ENCODE data around the gene MELTF. TPM values are rescaled to one million over a fixed set of nuclear protein-coding genes. Genes with fewer than 3 reads are reported as not detected.

The MELTF gene
- total RNA-seq, 1 donor = 5.6 TPM

DNA sequence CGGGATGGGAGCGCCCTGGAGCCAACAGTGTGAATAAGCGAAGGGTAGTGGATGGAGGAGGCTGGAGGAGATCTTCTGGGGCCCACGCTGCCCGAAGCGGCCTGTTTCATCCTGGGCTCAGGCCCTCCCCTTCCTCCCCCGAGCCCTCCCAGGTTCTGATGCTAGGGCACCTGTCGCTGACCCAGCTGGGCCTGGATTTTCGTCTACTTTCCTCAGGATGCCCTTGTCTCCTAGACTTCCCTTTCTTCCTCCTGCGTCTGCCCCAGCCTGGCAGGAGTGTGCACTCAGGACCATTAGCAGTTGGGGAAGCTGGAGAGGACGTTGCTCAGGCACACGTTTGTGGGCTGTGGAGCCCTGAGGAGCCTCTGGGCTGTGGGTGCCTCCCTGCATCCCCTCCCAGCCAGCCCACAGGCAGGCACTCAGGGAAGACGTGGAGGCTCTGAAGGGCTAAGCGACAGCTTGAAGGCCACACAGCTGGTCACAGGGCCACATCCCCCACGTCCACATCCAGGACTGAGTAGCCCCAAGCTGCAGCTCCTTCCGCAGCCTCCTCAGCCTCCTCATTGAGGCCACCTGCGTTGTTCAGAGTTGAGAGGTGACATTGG, 37.1 kb downstream of the MELTF start:
- TF ChIP-seq, protein P1, sequence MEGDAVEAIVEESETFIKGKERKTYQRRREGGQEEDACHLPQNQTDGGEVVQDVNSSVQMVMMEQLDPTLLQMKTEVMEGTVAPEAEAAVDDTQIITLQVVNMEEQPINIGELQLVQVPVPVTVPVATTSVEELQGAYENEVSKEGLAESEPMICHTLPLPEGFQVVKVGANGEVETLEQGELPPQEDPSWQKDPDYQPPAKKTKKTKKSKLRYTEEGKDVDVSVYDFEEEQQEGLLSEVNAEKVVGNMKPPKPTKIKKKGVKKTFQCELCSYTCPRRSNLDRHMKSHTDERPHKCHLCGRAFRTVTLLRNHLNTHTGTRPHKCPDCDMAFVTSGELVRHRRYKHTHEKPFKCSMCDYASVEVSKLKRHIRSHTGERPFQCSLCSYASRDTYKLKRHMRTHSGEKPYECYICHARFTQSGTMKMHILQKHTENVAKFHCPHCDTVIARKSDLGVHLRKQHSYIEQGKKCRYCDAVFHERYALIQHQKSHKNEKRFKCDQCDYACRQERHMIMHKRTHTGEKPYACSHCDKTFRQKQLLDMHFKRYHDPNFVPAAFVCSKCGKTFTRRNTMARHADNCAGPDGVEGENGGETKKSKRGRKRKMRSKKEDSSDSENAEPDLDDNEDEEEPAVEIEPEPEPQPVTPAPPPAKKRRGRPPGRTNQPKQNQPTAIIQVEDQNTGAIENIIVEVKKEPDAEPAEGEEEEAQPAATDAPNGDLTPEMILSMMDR (IDR thresholded peaks at IDR 0.05; ENCODE audit: insufficient read depth, low read length) = no peak
- H3K4me3 ChIP-seq (ENCODE audit: low read depth, low read length) = no peak overlapping the region
- no peak for DNase-seq (ENCODE audit: low read depth)

- no peak for DNase-seq (ENCODE audit: low read depth)
- no peak overlapping the region for H3K4me3 ChIP-seq (ENCODE audit: low read depth, low read length)
- TF ChIP-seq, protein P1 (IDR thresholded peaks at IDR 0.05; ENCODE audit: insufficient read depth, low read length) = no peak
These were observed 37.8 kb downstream of the MELTF start for GRCh38 chr3:196991581-196992460.

DNA sequence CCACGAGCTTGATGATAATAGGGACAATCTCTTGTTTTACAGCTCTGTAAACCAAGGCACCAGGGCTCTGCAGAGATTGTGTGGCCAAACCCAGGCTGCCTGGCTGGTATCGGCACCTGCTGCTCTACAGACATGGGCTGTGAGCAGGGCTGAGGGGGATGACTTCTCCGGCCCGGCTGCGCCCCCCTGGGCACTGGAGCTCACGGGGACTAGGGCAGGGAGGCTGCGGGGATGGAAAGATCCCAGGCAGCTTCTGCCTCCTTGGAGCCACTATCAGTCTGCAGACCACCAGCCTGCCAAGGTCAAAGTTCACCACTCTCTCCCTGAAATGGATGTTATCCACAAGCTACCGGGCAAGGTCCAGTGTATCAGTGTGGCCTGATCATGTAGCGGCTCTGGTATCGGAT, 39.0 kb downstream of the MELTF start:
- H3K4me3 ChIP-seq (ENCODE audit: low read depth, low read length) = no peak overlapping the region
- no peak for DNase-seq (ENCODE audit: low read depth)
- TF ChIP-seq, protein P1 (IDR thresholded peaks at IDR 0.05; ENCODE audit: insufficient read depth, low read length) = no peak

GRCh38 chr3:196989721-196990262, 39.8 kb downstream of the MELTF start:
- TF ChIP-seq, protein P1 (IDR thresholded peaks at IDR 0.05; ENCODE audit: insufficient read depth, low read length) = no peak
- H3K4me3 ChIP-seq (ENCODE audit: low read depth, low read length) = no peak overlapping the region
- DNase-seq (ENCODE audit: low read depth) = no peak

DNA sequence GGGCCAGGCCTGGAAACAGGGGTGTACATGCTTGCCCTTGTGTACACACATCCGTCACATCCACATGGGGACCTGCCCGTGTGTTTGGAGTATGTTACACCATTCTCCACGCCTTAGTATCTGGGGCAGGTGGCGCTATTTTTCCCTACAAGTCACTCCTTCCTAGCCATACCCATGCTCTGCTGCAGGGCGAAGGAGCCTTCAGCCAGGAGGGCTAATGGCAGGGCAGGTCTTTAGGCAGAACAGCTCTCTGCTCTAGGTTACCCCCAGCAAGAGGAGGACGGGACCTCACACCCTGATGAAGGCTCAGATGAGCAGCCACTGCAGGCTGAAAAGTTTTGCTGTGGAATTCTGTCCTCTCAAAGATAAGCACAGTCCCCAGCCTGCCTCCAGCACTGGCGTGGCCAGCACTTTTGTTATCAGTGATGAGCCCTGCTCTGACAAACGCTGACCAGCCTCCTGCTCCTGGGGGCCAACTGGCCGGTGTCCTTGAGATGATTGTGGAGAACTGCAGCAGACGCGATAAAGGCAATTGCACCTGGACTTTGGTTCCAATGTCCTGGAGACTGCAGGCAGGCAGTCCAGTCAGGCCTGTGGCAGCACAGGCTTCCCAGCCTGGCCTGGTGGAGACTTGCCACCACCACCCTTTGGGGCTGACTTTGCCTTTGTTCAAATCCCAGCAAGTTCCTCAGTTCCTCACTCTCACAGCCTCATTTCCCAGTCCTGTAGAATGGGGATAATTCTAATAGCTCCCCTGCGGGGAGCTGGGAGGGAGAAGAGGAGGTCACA, 41.2 kb downstream of the MELTF start:
- DNase-seq (ENCODE audit: low read depth) = no peak

GRCh38 chr3:196987022-196987421, 42.6 kb downstream of the MELTF start:
- DNase-seq (ENCODE audit: low read depth) = no peak
- TF ChIP-seq, protein P1 (IDR thresholded peaks at IDR 0.05; ENCODE audit: insufficient read depth, low read length) = no peak

More for the DNA sequence above, 41.2 kb downstream of the MELTF start:
- TF ChIP-seq, protein P1 (IDR thresholded peaks at IDR 0.05; ENCODE audit: insufficient read depth, low read length) = no peak
- H3K4me3 ChIP-seq (ENCODE audit: low read depth, low read length) = no peak overlapping the region

More at GRCh38 chr3:196987022-196987421, 42.6 kb downstream of the MELTF start:
- H3K4me3 ChIP-seq (ENCODE audit: low read depth, low read length) = no peak overlapping the region

All from fibroblast of the aortic adventitia (primary cell).